ENCODE measurements around the gene BCL11B. TPM values are rescaled to one million over a fixed set of nuclear protein-coding genes. Genes with fewer than 3 reads are reported as not detected.

Gene BCL11B
- total RNA-seq, 1 donor from 2014 or later: 0.23 TPM

DNA sequence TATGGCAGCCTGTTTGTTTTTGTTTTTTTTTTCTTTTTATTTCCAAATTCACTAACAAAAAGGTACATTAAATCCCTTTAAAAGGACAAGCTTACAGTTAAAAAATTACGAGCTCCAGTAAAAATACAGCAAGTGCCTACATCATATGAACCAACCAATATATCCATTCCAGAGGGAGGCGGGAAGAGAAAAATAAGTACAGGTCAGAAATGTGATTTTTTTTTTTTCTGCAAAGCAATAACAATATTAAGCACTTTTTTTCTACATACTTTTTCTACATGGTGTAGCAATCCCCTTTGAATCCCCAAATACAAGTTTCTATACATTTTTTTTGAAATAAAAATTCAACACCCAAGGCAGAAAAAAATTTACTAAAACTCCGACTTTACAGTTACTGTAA lies 100.6 kb downstream of the BCL11B start:
- H3K4me3 ChIP-seq (ENCODE audit: low read depth, low read length): no peak overlapping the region
- no peak for DNase-seq (ENCODE audit: low read depth)
- TF ChIP-seq, protein P1, sequence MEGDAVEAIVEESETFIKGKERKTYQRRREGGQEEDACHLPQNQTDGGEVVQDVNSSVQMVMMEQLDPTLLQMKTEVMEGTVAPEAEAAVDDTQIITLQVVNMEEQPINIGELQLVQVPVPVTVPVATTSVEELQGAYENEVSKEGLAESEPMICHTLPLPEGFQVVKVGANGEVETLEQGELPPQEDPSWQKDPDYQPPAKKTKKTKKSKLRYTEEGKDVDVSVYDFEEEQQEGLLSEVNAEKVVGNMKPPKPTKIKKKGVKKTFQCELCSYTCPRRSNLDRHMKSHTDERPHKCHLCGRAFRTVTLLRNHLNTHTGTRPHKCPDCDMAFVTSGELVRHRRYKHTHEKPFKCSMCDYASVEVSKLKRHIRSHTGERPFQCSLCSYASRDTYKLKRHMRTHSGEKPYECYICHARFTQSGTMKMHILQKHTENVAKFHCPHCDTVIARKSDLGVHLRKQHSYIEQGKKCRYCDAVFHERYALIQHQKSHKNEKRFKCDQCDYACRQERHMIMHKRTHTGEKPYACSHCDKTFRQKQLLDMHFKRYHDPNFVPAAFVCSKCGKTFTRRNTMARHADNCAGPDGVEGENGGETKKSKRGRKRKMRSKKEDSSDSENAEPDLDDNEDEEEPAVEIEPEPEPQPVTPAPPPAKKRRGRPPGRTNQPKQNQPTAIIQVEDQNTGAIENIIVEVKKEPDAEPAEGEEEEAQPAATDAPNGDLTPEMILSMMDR (conservative IDR thresholded peaks at IDR 0.05; ENCODE audit: low read depth, low read length): no peak

DNA sequence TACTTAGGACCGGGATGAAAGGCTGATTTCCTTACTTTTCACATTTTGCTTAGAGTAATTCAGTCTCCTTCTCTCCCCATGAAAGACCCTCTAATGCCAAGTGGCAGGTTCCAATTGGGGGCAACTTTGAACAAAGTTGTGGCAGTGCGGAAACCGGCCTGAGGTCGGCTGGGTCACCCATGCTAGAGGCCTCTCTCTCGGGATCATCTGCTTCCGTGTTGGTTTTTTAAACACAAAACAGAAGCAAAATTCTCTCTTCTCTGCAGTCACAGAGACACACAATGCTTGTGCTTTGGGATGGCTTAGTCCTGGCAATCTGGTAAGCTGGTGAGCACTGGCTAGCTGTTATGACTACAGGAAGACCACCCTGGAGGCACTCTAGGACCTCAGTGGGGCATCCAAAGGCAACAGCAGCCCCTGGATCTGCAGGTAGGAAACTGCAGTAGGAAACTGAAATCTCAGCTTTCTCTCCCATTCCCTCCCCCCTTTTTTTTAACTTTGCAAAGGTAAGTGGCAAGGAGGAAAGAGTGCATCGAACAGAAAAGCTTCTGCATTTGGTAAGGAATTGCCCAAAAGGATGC lies 102.1 kb downstream of the BCL11B start:
- no peak overlapping the region for H3K4me3 ChIP-seq (ENCODE audit: low read depth, low read length)
- TF ChIP-seq, protein P1 (conservative IDR thresholded peaks at IDR 0.05; ENCODE audit: low read depth, low read length): no peak
- DNase-seq (ENCODE audit: low read depth): no peak

- no peak for DNase-seq (ENCODE audit: low read depth)
- TF ChIP-seq, protein P1 (conservative IDR thresholded peaks at IDR 0.05; ENCODE audit: low read depth, low read length): no peak
- no peak overlapping the region for H3K4me3 ChIP-seq (ENCODE audit: low read depth, low read length)
Observed at GRCh38 chr14:99168330-99168729, 103.7 kb downstream of the BCL11B start.

DNA sequence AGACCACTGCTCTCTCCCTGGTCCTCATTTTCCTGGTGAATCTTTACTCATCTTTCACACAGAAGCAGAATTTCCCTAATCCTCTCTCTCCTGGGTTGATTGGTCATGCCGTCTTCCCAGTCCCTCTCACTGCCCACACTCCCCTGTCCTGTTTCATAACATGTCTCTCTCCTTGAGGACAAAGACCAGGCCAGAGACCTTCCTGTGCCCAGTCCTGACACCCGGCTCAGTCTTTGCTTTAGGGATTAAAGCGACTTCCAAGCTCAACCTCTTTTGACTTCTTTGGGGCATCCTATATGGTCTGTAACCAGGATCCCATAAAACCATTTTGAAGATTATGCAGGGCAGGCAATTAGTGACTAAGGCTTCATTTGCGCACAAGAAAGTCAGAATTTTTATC lies 105.5 kb downstream of the BCL11B start:
- TF ChIP-seq, protein P1 (conservative IDR thresholded peaks at IDR 0.05; ENCODE audit: low read depth, low read length): no peak
- no peak for DNase-seq (ENCODE audit: low read depth)

GRCh38 chr14:99164712-99165111 lies 107.3 kb downstream of the BCL11B start:
- TF ChIP-seq, protein P1 (conservative IDR thresholded peaks at IDR 0.05; ENCODE audit: low read depth, low read length): no peak
- DNase-seq (ENCODE audit: low read depth): no peak
- no peak overlapping the region for H3K4me3 ChIP-seq (ENCODE audit: low read depth, low read length)

More for the DNA sequence above, 105.5 kb downstream of the BCL11B start:
- no peak overlapping the region for H3K4me3 ChIP-seq (ENCODE audit: low read depth, low read length)

DNA sequence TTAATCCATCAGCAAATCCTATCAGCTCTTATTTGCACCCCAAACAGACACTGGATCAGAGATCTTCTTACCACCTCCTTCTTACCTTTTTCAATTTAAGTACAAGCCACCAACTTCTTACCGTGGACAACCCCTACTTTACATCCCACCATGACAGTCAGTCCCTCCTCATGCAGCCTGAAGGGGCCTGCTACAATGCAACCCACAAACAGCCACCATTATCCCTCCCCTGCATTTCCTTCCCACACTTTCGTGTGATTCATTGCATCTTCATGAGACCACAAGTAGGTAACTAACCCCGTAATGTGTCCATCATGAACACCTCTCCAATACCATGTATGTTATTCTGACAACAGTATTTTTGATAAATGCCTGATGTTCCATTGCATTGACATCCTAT lies 108.6 kb downstream of the BCL11B start:
- no peak for DNase-seq (ENCODE audit: low read depth)
- H3K4me3 ChIP-seq (ENCODE audit: low read depth, low read length): no peak overlapping the region
- TF ChIP-seq, protein P1 (conservative IDR thresholded peaks at IDR 0.05; ENCODE audit: low read depth, low read length): no peak
